ENCODE measurements around the gene PSMA5. TPM values are rescaled to one million over a fixed set of nuclear protein-coding genes. Genes with fewer than 3 reads are reported as not detected.
"Not testable (repeated sequence)": the region's sequence is repeated elsewhere in the genome, so short reads cannot be mapped to it uniquely, and the experiment has no call there.

PSMA5 gene
- polyA plus RNA-seq, 4 donors = 99.3 to 113 (median 104) TPM

DNA sequence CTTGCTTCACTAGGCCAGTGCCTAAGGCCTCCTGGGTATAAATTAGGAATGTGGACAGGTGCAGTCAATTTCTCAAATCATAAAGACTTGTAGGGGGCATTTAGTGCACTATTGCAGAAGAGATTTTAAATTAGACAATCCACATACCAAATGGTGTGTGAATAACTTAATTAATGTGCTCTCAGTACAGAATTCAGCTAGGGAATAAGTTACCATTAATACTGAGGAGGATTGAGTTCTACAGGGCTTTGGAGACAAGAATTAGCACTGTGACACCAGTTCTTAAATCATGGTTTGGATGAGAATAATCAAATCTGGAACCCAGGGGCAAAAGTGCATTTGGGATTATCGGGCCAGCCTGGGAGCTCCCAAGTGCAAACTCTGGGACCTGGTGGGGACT is 41.8 kb upstream of the PSMA5 start:
- Histone ChIP-seq H3K4me1 (ENCODE audit: control insufficient read depth in 3 of 3, insufficient read depth in 2 of 3, low read depth in 1 of 3, low read length in 2 of 3) (peaks cover 0 to 4% (median 0%) of the 10 kb centered on the region in 3 donors), H3K27ac (ENCODE audit: low read depth in 1 of 3, low read length in 2 of 3) (no peak overlapping the region), H3K27me3 (ENCODE audit: control insufficient read depth in 3 of 3, insufficient read depth in 3 of 3, low read length in 3 of 3) (peaks cover 3 to 78% (median 12%) of the 10 kb centered on the region in 3 donors), H3K36me3 (ENCODE audit: control insufficient read depth in 3 of 3, insufficient read depth in 2 of 3, low read depth in 1 of 3, low read length in 3 of 3) (no peaks in the 10 kb centered on the region), H3K9me3 (ENCODE audit: control insufficient read depth in 2 of 2, insufficient read depth in 1 of 2, low read depth in 1 of 2, low read length in 1 of 2) (no peaks in the 10 kb centered on the region), H3K4me3 (ENCODE audit: low read depth in 1 of 3, low read length in 3 of 3) (no peak overlapping the region)
- DNase-seq (no peak), FAIRE-seq (no peak)
- 86 to 92% (median 86%) methylated on average over 1 of the region's 1 CpG for WGBS, 3 donors

DNA sequence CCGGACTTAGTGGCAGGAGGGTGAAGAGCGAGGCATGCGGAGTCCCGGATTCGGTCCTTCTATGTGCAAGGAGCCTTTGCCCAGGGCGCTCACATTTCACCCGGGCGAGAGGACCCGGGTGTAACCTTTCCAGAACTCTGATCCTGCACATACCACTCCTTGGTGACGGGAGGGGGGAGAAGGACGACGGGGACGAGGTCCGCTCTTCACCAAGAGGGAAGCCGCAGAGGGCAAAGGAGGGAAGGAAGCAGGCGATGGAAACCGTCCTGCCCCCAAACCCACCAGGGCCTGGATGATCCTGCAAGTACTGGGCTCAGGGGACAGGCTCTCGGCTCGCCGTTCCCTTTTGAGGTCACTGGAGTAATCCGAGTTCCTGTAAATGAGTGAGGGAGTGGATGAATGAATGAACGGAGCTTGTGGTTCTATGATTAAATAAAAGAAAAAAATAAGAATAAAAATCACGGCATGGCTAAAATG is 41.1 kb upstream of the PSMA5 start:
- peak in 1 of 2 donors; percentile 29 for DNase-seq
- no peak for FAIRE-seq
- Histone ChIP-seq H3K4me3 (ENCODE audit: low read depth in 1 of 3, low read length in 3 of 3) (peak overlapping the region in 1 of 3 donors; percentile 54), H3K27me3 (ENCODE audit: control insufficient read depth in 3 of 3, insufficient read depth in 3 of 3, low read length in 3 of 3) (peaks cover 3 to 75% (median 12%) of the 10 kb centered on the region in 3 donors), H3K9me3 (ENCODE audit: control insufficient read depth in 2 of 2, insufficient read depth in 1 of 2, low read depth in 1 of 2, low read length in 1 of 2) (no peaks in the 10 kb centered on the region), H3K4me1 (ENCODE audit: control insufficient read depth in 3 of 3, insufficient read depth in 2 of 3, low read depth in 1 of 3, low read length in 2 of 3) (peaks cover 0 to 4% (median 0%) of the 10 kb centered on the region in 3 donors), H3K27ac (ENCODE audit: low read depth in 1 of 3, low read length in 2 of 3) (no peak overlapping the region), H3K36me3 (ENCODE audit: control insufficient read depth in 3 of 3, insufficient read depth in 2 of 3, low read depth in 1 of 3, low read length in 3 of 3) (no peaks in the 10 kb centered on the region)
- 8 to 14% (median 13%) methylated on average over 23 of the region's 23 CpGs for WGBS, 3 donors

DNA sequence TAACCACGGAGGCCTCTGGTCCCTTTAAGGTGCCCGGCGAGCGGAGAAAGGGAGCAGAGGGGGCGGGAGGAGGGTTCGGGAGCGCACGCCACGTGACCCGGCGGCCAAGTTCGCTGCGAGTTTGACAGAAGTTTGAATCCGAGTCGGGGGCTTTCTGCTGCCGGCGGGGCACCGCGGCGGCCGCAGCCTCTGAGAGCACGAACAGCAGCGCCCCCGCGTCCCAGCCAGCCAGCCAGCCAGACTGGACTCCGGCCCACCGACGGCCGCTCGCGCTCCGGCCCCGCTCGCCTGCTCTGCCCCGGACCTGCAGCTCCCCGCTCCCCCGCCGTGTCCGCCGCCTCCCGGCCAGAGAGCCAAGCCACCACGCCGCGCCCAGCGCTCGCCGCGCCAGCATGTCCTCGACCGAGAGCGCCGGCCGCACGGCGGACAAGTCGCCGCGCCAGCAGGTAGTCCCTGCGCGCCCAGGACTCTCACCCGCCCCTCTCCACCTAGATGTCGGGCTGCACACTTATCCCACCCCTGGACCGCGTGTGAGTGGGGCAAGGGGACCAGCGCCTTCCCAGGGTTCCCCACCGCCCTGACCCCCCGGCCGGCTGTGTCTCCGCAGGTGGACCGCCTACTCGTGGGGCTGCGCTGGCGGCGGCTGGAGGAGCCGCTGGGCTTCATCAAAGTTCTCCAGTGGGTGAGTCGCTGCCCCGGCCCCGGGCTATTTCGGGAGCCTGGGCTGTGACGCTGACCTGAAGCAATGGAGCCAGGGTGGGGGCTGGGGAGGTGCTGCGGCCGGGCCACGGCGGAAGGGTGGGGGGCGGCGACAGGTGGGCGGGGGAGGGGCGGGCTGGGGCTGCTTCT is 40.4 kb upstream of the PSMA5 start, which contains the start of gene SYPL2:
Gene SYPL2 (plus strand): TSS at position 95 of the 849 bp plus-strand sequence. CDS start 298 bp downstream, at position 393.
- DNase-seq = peak in 1 of 2 donors; percentile 44
- H3K9me3 ChIP-seq (ENCODE audit: control insufficient read depth in 2 of 2, insufficient read depth in 1 of 2, low read depth in 1 of 2, low read length in 1 of 2) = no peaks in the 10 kb centered on the region
- no peaks in the 10 kb centered on the region for H3K36me3 ChIP-seq (ENCODE audit: control insufficient read depth in 3 of 3, insufficient read depth in 2 of 3, low read depth in 1 of 3, low read length in 3 of 3)
- no peak for FAIRE-seq
- peaks cover 0 to 4% (median 0%) of the 10 kb centered on the region in 3 donors for H3K4me1 ChIP-seq (ENCODE audit: control insufficient read depth in 3 of 3, insufficient read depth in 2 of 3, low read depth in 1 of 3, low read length in 2 of 3)
- H3K4me3 ChIP-seq (ENCODE audit: low read depth in 1 of 3, low read length in 3 of 3) = peak within 1 kb of the TSS; percentile 10 to 54 (median 17)
- H3K27me3 ChIP-seq (ENCODE audit: control insufficient read depth in 3 of 3, insufficient read depth in 3 of 3, low read length in 3 of 3) = peaks cover 3 to 70% (median 12%) of the 10 kb centered on the region in 3 donors
- no peak within 1 kb of the TSS for H3K27ac ChIP-seq (ENCODE audit: low read depth in 1 of 3, low read length in 2 of 3)
- 1 to 2% (median 2%) methylated on average over 48 to 88 of the region's 88 CpGs for WGBS, 3 donors

DNA sequence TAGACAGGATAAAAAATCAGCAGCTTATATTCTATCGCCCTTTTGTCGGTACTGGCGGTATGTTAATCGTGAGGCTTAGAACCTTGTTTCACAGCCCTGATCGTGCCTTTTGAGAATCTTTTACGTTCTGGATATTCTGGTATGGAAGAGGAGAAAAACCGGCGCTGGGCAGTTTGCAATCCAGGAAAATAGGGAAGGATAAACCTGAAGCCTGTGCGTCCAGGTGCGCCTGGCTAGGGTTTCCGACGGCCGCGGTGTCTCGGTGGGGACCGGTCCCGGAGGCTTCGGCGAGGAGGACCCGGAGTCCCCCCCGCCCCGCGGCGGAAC is 39.8 kb upstream of the PSMA5 start:
- Histone ChIP-seq H3K4me1 (ENCODE audit: control insufficient read depth in 3 of 3, insufficient read depth in 2 of 3, low read depth in 1 of 3, low read length in 2 of 3) (peaks cover 0 to 4% (median 0%) of the 10 kb centered on the region in 3 donors), H3K9me3 (ENCODE audit: control insufficient read depth in 2 of 2, insufficient read depth in 1 of 2, low read depth in 1 of 2, low read length in 1 of 2) (peaks cover 0 to 4% of the 10 kb centered on the region in 2 donors), H3K27me3 (ENCODE audit: control insufficient read depth in 3 of 3, insufficient read depth in 3 of 3, low read length in 3 of 3) (peaks cover 3 to 71% (median 12%) of the 10 kb centered on the region in 3 donors), H3K36me3 (ENCODE audit: control insufficient read depth in 3 of 3, insufficient read depth in 2 of 3, low read depth in 1 of 3, low read length in 3 of 3) (no peaks in the 10 kb centered on the region), H3K27ac (ENCODE audit: low read depth in 1 of 3, low read length in 2 of 3) (no peak overlapping the region), H3K4me3 (ENCODE audit: low read depth in 1 of 3, low read length in 3 of 3) (peak overlapping the region; percentile 10 to 54 (median 17))
- FAIRE-seq = no peak
- no peak for DNase-seq
- 5 to 13% (median 7%) methylated on average over 24 of the region's 24 CpGs for WGBS, 3 donors

DNA sequence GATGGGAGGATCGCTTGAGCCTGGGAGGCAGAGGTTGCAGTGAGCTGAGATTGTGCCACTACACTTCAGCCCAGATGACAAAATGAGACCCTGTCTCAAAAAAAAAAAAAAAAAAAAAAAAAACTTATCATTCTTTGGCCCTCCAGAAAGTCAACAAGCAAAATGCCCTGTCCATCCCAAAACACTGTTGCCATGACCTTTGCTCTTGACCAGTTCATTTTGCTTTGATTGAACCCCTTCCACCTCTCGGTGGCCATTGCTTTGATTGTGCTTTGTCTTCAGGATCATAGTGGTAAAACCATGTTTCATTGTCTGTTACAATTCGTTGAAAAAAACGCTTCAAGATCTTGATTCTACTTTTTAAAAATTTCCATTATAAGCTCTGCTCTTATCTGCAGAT is 31.6 kb upstream of the PSMA5 start:
- no peak for FAIRE-seq
- H3K36me3 ChIP-seq (ENCODE audit: control insufficient read depth in 3 of 3, insufficient read depth in 2 of 3, low read depth in 1 of 3, low read length in 3 of 3) = no peaks in the 10 kb centered on the region
- DNase-seq = no peak
- H3K4me1 ChIP-seq (ENCODE audit: control insufficient read depth in 3 of 3, insufficient read depth in 2 of 3, low read depth in 1 of 3, low read length in 2 of 3) = no peaks in the 10 kb centered on the region
- 72 to 89% (median 82%) methylated on average over 4 of the region's 4 CpGs for WGBS, 3 donors
- peaks cover 0 to 9% of the 10 kb centered on the region in 2 donors for H3K9me3 ChIP-seq (ENCODE audit: control insufficient read depth in 2 of 2, insufficient read depth in 1 of 2, low read depth in 1 of 2, low read length in 1 of 2)
- H3K27ac ChIP-seq (ENCODE audit: low read depth in 1 of 3, low read length in 2 of 3) = no peak overlapping the region
- H3K27me3 ChIP-seq (ENCODE audit: control insufficient read depth in 3 of 3, insufficient read depth in 3 of 3, low read length in 3 of 3) = peaks cover 0 to 18% (median 0%) of the 10 kb centered on the region in 3 donors
- H3K4me3 ChIP-seq (ENCODE audit: low read depth in 1 of 3, low read length in 3 of 3) = no peak overlapping the region

DNA sequence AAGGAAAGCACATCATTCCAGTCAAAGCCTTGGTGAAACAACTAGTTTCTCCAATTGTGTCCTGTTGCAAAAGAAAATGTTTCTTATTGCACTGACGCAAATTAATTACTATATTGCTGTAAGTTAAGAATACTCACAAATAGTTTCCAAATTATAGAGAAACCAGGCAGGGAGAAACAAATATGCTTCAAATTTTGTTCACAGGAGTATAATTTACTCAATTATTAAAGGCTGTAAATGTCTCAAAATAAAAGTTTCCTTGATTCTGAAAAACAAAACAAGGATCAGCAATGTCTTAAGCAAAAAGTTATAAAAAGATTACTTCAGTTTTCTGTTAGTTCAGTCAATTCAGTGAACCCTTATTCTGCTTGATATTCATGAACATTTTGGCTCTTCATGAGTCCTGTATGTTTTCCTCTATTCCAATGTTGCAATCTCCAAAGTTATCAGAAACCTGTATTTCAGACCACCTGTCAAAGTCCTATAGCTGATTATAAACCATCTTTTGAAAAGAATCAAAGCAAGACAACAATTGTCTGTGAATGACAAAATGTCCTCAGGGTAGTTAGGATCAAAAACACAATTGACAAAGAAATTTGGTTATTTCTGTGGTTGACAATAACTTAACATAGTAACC is 28.4 kb upstream of the PSMA5 start:
- FAIRE-seq = no peak
- no peak for DNase-seq
- H3K27me3 ChIP-seq (ENCODE audit: control insufficient read depth in 3 of 3, insufficient read depth in 3 of 3, low read length in 3 of 3) = peaks cover 0 to 5% (median 2%) of the 10 kb centered on the region in 3 donors
- H3K4me1 ChIP-seq (ENCODE audit: control insufficient read depth in 3 of 3, insufficient read depth in 2 of 3, low read depth in 1 of 3, low read length in 2 of 3) = no peaks in the 10 kb centered on the region
- H3K4me3 ChIP-seq (ENCODE audit: low read depth in 1 of 3, low read length in 3 of 3) = no peak overlapping the region
- peaks cover 0 to 5% of the 10 kb centered on the region in 2 donors for H3K9me3 ChIP-seq (ENCODE audit: control insufficient read depth in 2 of 2, insufficient read depth in 1 of 2, low read depth in 1 of 2, low read length in 1 of 2)
- no peak overlapping the region for H3K27ac ChIP-seq (ENCODE audit: low read depth in 1 of 3, low read length in 2 of 3)
- H3K36me3 ChIP-seq (ENCODE audit: control insufficient read depth in 3 of 3, insufficient read depth in 2 of 3, low read depth in 1 of 3, low read length in 3 of 3) = no peaks in the 10 kb centered on the region
- WGBS, 3 donors = 94 to 100% (median 97%) methylated on average over 1 of the region's 1 CpG

DNA sequence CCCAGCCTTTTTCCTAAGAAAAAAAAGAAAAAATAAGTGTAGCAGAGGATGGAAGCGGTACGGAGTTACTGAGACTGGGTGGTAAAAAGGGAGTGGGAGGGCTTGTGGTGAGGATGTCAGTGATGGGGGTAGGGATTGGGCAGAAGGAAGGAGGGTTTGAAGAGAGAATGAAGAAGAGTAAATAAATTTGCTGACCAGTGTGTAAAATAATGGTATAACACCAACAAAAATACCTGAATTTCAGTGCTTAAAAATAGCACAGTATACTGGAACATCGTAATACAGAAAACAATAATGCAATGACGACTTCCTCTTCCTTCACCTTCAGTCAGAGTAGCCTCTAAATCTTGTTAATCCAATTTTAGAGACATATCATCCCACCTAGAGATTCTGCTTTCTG is 21.3 kb upstream of the PSMA5 start:
- peaks cover 0 to 17% (median 6%) of the 10 kb centered on the region in 3 donors for H3K27me3 ChIP-seq (ENCODE audit: control insufficient read depth in 3 of 3, insufficient read depth in 3 of 3, low read length in 3 of 3)
- H3K27ac ChIP-seq (ENCODE audit: low read depth in 1 of 3, low read length in 2 of 3) = no peak overlapping the region
- WGBS, 3 donors = 62 to 69% (median 65%) methylated on average over 4 of the region's 4 CpGs
- H3K4me1 ChIP-seq (ENCODE audit: control insufficient read depth in 3 of 3, insufficient read depth in 2 of 3, low read depth in 1 of 3, low read length in 2 of 3) = no peaks in the 10 kb centered on the region
- H3K36me3 ChIP-seq (ENCODE audit: control insufficient read depth in 3 of 3, insufficient read depth in 2 of 3, low read depth in 1 of 3, low read length in 3 of 3) = no peaks in the 10 kb centered on the region
- no peak overlapping the region for H3K4me3 ChIP-seq (ENCODE audit: low read depth in 1 of 3, low read length in 3 of 3)
- DNase-seq (no peak), FAIRE-seq (no peak)
- H3K9me3 ChIP-seq (ENCODE audit: control insufficient read depth in 2 of 2, insufficient read depth in 1 of 2, low read depth in 1 of 2, low read length in 1 of 2) = no peaks in the 10 kb centered on the region

DNA sequence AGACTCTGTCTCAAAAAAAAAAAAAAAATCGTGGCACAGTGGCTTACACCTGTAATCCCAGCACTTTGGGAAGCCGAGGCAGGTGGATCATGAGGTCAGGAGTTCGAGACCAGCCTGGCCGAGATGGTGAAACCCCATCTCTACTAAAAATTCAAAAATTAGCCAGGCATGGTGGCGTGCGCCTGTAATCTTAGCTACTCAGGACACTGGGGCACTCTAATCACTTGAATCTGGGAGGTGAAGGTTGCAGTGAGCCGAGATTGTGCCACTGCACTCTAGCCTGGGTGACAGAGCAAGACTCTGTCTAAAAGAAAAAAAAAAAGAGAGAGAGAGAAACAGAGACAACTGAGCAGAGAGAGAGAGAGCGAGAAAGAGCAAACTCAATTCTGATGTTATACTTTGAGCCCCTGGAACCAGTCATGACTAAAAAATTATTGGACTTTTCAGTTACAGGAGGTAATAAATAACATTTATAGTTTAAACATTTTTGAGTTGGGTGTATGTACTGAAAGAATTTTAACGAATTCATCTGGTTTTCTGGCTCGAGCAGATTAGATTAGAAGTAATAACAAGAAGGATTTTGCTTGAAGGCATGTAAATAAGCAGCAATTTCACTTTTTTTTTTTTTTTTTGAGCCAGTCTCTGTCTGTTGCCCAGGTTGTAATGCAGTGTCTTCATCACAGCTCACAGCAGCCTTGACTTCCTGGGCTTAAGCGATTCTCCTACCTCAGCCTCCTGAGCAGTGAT is 19.9 kb upstream of the PSMA5 start:
- peaks cover 0 to 14% (median 4%) of the 10 kb centered on the region in 3 donors for H3K27me3 ChIP-seq (ENCODE audit: control insufficient read depth in 3 of 3, insufficient read depth in 3 of 3, low read length in 3 of 3)
- WGBS, 3 donors = 63 to 64% (median 64%) methylated on average over 10 to 11 of the region's 11 CpGs
- H3K27ac ChIP-seq (ENCODE audit: low read depth in 1 of 3, low read length in 2 of 3); H3K4me1 ChIP-seq (ENCODE audit: control insufficient read depth in 3 of 3, insufficient read depth in 2 of 3, low read depth in 1 of 3, low read length in 2 of 3); DNase-seq; H3K4me3 ChIP-seq (ENCODE audit: low read depth in 1 of 3, low read length in 3 of 3); FAIRE-seq; H3K36me3 ChIP-seq (ENCODE audit: control insufficient read depth in 3 of 3, insufficient read depth in 2 of 3, low read depth in 1 of 3, low read length in 3 of 3); H3K9me3 ChIP-seq (ENCODE audit: control insufficient read depth in 2 of 2, insufficient read depth in 1 of 2, low read depth in 1 of 2, low read length in 1 of 2): not testable (repeated sequence)
